ENCODE results near the gene NGFR. TPM values are rescaled to one million over a fixed set of nuclear protein-coding genes. Genes with fewer than 3 reads are reported as not detected.

Gene NGFR
- polyA plus RNA-seq, 4 donors, result 0.54 to 22.8 (median 2.8) TPM; not detected in 1

GRCh38 chr17:49557312-49558024 lies 62.4 kb downstream of the NGFR start:
- FAIRE-seq (no peak), DNase-seq (peak; percentile 51 to 54)
- Histone ChIP-seq H3K27me3 (ENCODE audit: control insufficient read depth in 3 of 3, insufficient read depth in 3 of 3, low read length in 3 of 3) (peaks cover 0 to 5% (median 0%) of the 10 kb centered on the region in 3 donors), H3K27ac (ENCODE audit: low read depth in 1 of 3, low read length in 2 of 3) (no peak overlapping the region), H3K4me3 (ENCODE audit: low read depth in 1 of 3, low read length in 3 of 3) (no peak overlapping the region), H3K4me1 (ENCODE audit: control insufficient read depth in 3 of 3, insufficient read depth in 2 of 3, low read depth in 1 of 3, low read length in 2 of 3) (peaks cover 0 to 5% (median 0%) of the 10 kb centered on the region in 3 donors), H3K9me3 (ENCODE audit: control insufficient read depth in 2 of 2, insufficient read depth in 1 of 2, low read depth in 1 of 2, low read length in 1 of 2) (no peaks in the 10 kb centered on the region), H3K36me3 (ENCODE audit: control insufficient read depth in 3 of 3, insufficient read depth in 2 of 3, low read depth in 1 of 3, low read length in 3 of 3) (no peaks in the 10 kb centered on the region)
- 10 to 19% (median 17%) methylated on average over 9 of the region's 9 CpGs for WGBS, 3 donors

Other genes starting within 250 kb of the NGFR start
- 10 to 100 TPM in 3 of 4 donors, 1 to 10 TPM in 1; 8.6 to 27.3 (median 17.6) TPM for gene ZNF652, start 133.0 kb upstream of the NGFR start, polyA plus RNA-seq
- 100 to 1,000 TPM; 108 to 301 (median 134) TPM for gene PHB1, start 80.4 kb upstream of the NGFR start, polyA plus RNA-seq
- 1 to 10 TPM in 1 of 4 donors, under 1 TPM in 1, not detected in 2; 0.31 to 2.3 TPM for gene NXPH3, start 80.6 kb downstream of the NGFR start, polyA plus RNA-seq
- 10 to 100 TPM; 35.7 to 51.2 (median 39.0) TPM for gene SPOP, start 182.8 kb downstream of the NGFR start, polyA plus RNA-seq
- 100 to 1,000 TPM in 1 of 4 donors, 10 to 100 TPM in 3; 54.4 to 108 (median 84.0) TPM for gene SLC35B1, start 212.7 kb downstream of the NGFR start, polyA plus RNA-seq